Chondrocyte (in vitro differentiated cells): ENCODE data around the gene OR6B2. TPM values are rescaled to one million over a fixed set of nuclear protein-coding genes. Genes with fewer than 3 reads are reported as not detected.
"Not testable (repeated sequence)": the region's sequence is repeated elsewhere in the genome, so short reads cannot be mapped to it uniquely, and the experiment has no call there.

Experiments used
- DNase-seq: peaks from one replicate; pipeline ENCODE4 v3.0.0; 2021; ENCODE audit warnings: mixed read lengths, low spot score
- H3K27ac Mint-ChIP-seq: one replicate; pipeline ENCODE4 v1.8.0; 2021; ENCODE audit warnings: mild to moderate bottlenecking, moderate library complexity, mixed read lengths; ENCODE audit not compliant: unreplicated experiment
- H3K27me3 Mint-ChIP-seq: 2 replicates; pipeline ENCODE4 v1.8.0; 2021; ENCODE audit warnings: low read depth, mixed read lengths
- H3K36me3 Mint-ChIP-seq: 2 replicates; pipeline ENCODE4 v1.8.0; 2021; ENCODE audit warnings: low read depth, mixed read lengths
- H3K4me1 Mint-ChIP-seq: 2 replicates; pipeline ENCODE4 v1.8.0; 2021; ENCODE audit warnings: low read depth, mild to moderate bottlenecking, mixed read lengths
- H3K4me3 Mint-ChIP-seq: one replicate; pipeline ENCODE4 v1.8.0; 2021; ENCODE audit warnings: mild to moderate bottlenecking, moderate library complexity, mixed read lengths; ENCODE audit not compliant: unreplicated experiment
- H3K9me3 Mint-ChIP-seq: 2 replicates; pipeline ENCODE4 v1.8.0; 2021; ENCODE audit warnings: low read depth, mixed read lengths
- CTCF ChIP-seq: fragments of 200-600 bp; sonication (generic); IDR thresholded peaks from 2 replicates; pipeline ENCODE4 v1.5.0; 2021; ENCODE audit warnings: antibody characterized with exemption, mild to moderate bottlenecking, moderate library complexity
- total RNA-seq: library from RNA; stranded (reverse); gene quantifications from 3 replicates; pipeline ENCODE4 v1.2.1, GENCODE V29; 2021

Gene OR6B2
- total RNA-seq, 1 donor from 2014 or later, result not detected

GRCh38 chr2:240050278-240050677, 20.0 kb upstream of the OR6B2 start:
- Mint-ChIP-seq H3K4me3 (no peak overlapping the region), H3K4me1 (no peaks in the 10 kb centered on the region), H3K27ac (no peak overlapping the region), H3K36me3 (no peaks in the 10 kb centered on the region), H3K27me3 (peaks cover 67% of the 10 kb centered on the region), H3K9me3 (no peaks in the 10 kb centered on the region)
- TF ChIP-seq CTCF, result no peak
- no peak for DNase-seq

GRCh38 chr2:240048237-240048636, 18.0 kb upstream of the OR6B2 start:
- Mint-ChIP-seq H3K4me1 (no peaks in the 10 kb centered on the region), H3K4me3 (no peak overlapping the region), H3K36me3 (no peaks in the 10 kb centered on the region), H3K9me3 (no peaks in the 10 kb centered on the region), H3K27ac (no peak overlapping the region), H3K27me3 (peaks cover 61% of the 10 kb centered on the region)
- TF ChIP-seq CTCF, result no peak
- DNase-seq, result no peak

GRCh38 chr2:240045098-240045497, 14.9 kb upstream of the OR6B2 start:
- no peaks in the 10 kb centered on the region for H3K36me3 Mint-ChIP-seq
- TF ChIP-seq CTCF, result no peak
- H3K27ac Mint-ChIP-seq, result no peak overlapping the region
- no peaks in the 10 kb centered on the region for H3K9me3 Mint-ChIP-seq
- no peak for DNase-seq
- no peaks in the 10 kb centered on the region for H3K4me1 Mint-ChIP-seq
- H3K27me3 Mint-ChIP-seq, result peaks cover 47% of the 10 kb centered on the region
- no peak overlapping the region for H3K4me3 Mint-ChIP-seq

DNA sequence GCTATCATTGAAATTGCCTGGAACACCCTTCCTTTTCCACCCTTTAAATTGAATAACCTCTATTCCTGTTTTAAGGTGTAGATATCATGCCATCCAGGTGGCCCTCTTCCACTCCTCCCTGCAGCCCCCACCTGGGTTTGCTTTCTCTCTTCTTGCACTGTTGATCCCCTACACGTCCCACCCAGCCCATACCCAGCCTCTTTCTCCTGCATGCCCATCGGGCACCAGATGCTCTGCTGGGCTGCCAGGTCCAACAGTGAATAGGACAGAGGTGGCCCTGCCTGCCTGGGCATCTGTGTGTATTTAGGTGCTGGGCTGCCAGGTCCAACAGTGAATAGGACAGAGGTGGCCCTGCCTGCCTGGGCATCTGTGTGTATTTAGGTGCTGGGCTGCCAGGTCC, 13.9 kb upstream of the OR6B2 start:
- H3K4me1 Mint-ChIP-seq, H3K27ac Mint-ChIP-seq, H3K36me3 Mint-ChIP-seq, H3K4me3 Mint-ChIP-seq, DNase-seq, H3K9me3 Mint-ChIP-seq: not testable (repeated sequence)
- peaks cover 40% of the 10 kb centered on the region for H3K27me3 Mint-ChIP-seq

GRCh38 chr2:240043279-240043989, 13.2 kb upstream of the OR6B2 start:
- TF ChIP-seq CTCF, result no peak
- no peaks in the 10 kb centered on the region for H3K36me3 Mint-ChIP-seq
- H3K4me3 Mint-ChIP-seq, result no peak overlapping the region
- H3K4me1 Mint-ChIP-seq, result no peaks in the 10 kb centered on the region
- no peak overlapping the region for H3K27ac Mint-ChIP-seq
- no peaks in the 10 kb centered on the region for H3K9me3 Mint-ChIP-seq
- H3K27me3 Mint-ChIP-seq, result peaks cover 35% of the 10 kb centered on the region
- DNase-seq, result no peak

DNA sequence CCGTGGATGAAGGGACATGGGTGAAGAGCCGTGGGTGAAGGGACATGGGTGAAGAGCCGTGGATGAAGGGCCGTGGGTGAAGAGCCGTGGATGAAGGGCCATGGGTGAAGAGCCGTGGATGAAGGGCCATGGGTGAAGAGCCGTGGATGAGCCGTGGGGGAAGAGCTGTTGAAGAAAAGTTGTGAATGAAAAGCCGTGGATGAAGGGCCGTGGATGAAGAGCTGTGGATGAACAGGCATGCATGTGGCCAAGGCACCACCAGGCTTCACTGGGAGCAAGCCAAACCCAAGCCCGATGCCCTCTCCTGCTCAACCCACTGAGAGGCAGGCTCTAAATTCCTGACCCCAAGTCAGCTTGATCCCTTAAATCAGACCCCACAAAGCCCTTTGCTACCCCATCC, 12.5 kb upstream of the OR6B2 start:
- DNase-seq, result no peak
- no peak for TF ChIP-seq CTCF
- no peak overlapping the region for H3K27ac Mint-ChIP-seq
- no peak overlapping the region for H3K4me3 Mint-ChIP-seq
- no peaks in the 10 kb centered on the region for H3K36me3 Mint-ChIP-seq
- no peaks in the 10 kb centered on the region for H3K9me3 Mint-ChIP-seq
- H3K4me1 Mint-ChIP-seq, result no peaks in the 10 kb centered on the region
- peaks cover 32% of the 10 kb centered on the region for H3K27me3 Mint-ChIP-seq
